Lower leg skin (tissue), 4 donors: ENCODE results near the gene ACTC1. TPM values are rescaled to one million over a fixed set of nuclear protein-coding genes. Genes with fewer than 3 reads are reported as not detected.

Experiments
- DNase-seq, 2 donors: peaks; one replicate each; pipeline ENCODE4 v3.0.0-alpha.2; 2019; ENCODE audit warnings: low spot score in 2 of 2
- H3K4me3 ChIP-seq: fragments of 200-600 bp; sonication (generic); 2 replicates; pipeline ENCODE4 v1.5.1; 2017; ENCODE audit warnings: mild to moderate bottlenecking, low read depth; ENCODE audit not compliant: poor library complexity, severe bottlenecking
- POLR2A ChIP-seq, 2 donors: fragments of 450-650 bp; IDR thresholded peaks; one replicate each; pipeline ENCODE4 v1.6.1; 2016 to 2017; ENCODE audit warnings: antibody characterized with exemption in 2 of 2, mild to moderate bottlenecking in 1 of 2, moderate library complexity in 1 of 2
- WGBS, 2 donors: methylation state at CpG; one replicate each; pipeline ENCODE4 v1.1.5; 2018; 5-methylcytosine and 5-hydroxymethylcytosine counted together
- intact Hi-C: fragments of 100-400 bp; cut with DNase I; formaldehyde crosslinking; loops from one replicate; pipeline ENCODE4 v1.15.0; 2023; ENCODE audit warnings: low total_unique reads
- total RNA-seq, 4 donors: library from RNA; depleted of rRNA; stranded (reverse); fragments of >200 nt; gene quantifications; one replicate each; pipeline ENCODE4 v1.1.0, GENCODE V29; 2016
- TF ChIP-seq, protein P1 (sequence below), 3 donors: fragments of 450-650 bp; IDR thresholded peaks; one replicate each; pipeline ENCODE4 v1.5.1; 2016; ENCODE audit warnings: antibody characterized with exemption in 3 of 3, mild to moderate bottlenecking in 3 of 3, moderate library complexity in 2 of 3

The ACTC1 gene
- 1 to 10 TPM in 1 of 4 donors, under 1 TPM in 3; 0.13 to 1.3 (median 0.55) TPM for total RNA-seq

DNA sequence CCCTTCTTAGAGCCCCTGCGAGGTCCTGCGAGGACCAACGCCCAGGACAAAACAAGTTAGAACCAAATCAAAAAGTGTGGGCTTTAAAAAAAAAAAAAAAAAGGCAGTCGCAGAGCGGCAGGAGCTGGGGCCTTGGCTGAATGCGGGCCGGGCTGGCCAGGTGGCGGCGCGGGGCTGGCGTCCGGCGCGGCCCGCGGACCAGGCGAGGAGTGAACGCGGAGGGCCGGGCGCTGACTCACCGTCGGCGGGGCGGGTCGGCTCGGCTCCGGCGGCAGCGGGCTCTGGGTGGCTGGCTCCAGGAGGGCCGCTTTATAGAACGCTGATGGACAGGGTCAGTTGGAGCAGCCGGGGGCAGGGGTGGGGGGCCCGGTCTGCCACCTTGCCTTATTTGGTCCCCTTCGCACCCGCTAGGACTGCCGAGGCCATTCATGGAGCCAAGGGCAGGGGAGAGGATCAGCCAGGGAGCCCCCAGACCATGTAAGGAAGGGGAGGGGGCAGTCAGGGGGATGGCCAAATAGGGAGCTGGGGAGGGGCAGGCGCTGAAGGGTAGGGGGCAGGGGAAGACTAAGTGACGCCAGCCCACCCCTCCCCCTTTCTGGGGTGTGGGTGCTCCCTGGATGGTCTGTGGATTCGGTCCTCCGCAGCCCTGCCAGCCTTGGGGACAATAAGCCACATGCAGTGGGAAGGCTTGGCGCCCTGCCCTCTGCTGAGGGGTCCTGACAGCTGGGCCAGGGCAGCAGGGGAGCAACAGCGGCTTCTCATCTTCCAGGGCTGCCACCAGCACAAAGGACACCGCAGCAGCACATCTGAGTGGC, at the start of gene ACTC1:
Gene ACTC1 (minus strand): TSS at position 283 of the 815 bp plus-strand sequence. CDS start 741 bp downstream, outside the sequence.
- intact Hi-C loops, result no loop called here
- no peak for TF ChIP-seq POLR2A (IDR thresholded peaks at IDR 0.05)
- TF ChIP-seq, protein P1, sequence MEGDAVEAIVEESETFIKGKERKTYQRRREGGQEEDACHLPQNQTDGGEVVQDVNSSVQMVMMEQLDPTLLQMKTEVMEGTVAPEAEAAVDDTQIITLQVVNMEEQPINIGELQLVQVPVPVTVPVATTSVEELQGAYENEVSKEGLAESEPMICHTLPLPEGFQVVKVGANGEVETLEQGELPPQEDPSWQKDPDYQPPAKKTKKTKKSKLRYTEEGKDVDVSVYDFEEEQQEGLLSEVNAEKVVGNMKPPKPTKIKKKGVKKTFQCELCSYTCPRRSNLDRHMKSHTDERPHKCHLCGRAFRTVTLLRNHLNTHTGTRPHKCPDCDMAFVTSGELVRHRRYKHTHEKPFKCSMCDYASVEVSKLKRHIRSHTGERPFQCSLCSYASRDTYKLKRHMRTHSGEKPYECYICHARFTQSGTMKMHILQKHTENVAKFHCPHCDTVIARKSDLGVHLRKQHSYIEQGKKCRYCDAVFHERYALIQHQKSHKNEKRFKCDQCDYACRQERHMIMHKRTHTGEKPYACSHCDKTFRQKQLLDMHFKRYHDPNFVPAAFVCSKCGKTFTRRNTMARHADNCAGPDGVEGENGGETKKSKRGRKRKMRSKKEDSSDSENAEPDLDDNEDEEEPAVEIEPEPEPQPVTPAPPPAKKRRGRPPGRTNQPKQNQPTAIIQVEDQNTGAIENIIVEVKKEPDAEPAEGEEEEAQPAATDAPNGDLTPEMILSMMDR (IDR thresholded peaks at IDR 0.05), result no peak
- 3 to 19% methylated on average over 15 to 40 of the region's 44 CpGs for WGBS, 2 donors

DNA sequence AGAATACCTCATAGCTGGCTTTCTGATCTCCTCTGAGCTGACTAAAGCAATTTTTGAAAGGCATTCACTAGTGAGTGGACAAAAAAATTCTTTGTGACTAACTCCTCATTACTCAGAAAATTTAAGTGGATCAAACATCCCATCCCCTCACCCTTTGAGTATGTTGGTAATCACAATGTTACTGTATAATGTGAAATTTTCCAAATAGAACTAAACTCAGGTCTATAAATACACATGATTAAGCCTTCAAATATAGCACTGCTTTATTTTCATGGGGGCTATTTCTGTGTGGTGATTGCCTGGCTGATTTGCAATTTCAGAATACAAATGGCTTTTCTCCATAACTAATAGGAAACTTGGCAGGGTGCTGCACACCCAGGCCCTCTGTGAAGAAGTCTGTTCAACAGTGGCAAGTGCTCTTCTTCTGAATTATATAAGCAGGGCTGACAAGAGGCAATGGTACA, 45.9 kb upstream of the ACTC1 start:
- no peak for DNase-seq
- TF ChIP-seq POLR2A (IDR thresholded peaks at IDR 0.05), result no peak
- no peak overlapping the region for H3K4me3 ChIP-seq
- intact Hi-C loops, result no loop called here

More for the DNA sequence above, at the start of gene ACTC1:
- H3K4me3 ChIP-seq, result no peak within 1 kb of the TSS
- no peak for DNase-seq

DNA sequence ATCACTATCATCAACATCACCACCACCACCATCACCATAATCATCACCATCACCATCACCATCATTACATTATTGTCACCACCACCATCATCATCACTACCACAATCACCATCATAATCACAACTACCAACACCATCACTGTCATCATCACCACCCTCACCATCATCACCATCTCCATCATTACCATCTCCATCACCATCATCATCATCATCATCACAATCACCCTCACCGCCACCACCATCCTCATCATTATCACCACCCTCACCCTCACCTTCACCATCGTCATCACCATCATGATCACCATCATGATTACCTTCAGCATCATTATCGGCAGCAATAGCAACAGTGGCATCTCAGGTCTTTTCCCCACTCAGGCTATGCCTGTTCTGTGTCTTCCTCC, 42.9 kb upstream of the ACTC1 start:
- DNase-seq, result no peak
- 91 to 96% methylated on average over 3 of the region's 3 CpGs for WGBS, 2 donors
- intact Hi-C loops, result no loop called here
- H3K4me3 ChIP-seq, result no peak overlapping the region
- TF ChIP-seq, protein P1 (IDR thresholded peaks at IDR 0.05), result no peak
- no peak for TF ChIP-seq POLR2A (IDR thresholded peaks at IDR 0.05)

DNA sequence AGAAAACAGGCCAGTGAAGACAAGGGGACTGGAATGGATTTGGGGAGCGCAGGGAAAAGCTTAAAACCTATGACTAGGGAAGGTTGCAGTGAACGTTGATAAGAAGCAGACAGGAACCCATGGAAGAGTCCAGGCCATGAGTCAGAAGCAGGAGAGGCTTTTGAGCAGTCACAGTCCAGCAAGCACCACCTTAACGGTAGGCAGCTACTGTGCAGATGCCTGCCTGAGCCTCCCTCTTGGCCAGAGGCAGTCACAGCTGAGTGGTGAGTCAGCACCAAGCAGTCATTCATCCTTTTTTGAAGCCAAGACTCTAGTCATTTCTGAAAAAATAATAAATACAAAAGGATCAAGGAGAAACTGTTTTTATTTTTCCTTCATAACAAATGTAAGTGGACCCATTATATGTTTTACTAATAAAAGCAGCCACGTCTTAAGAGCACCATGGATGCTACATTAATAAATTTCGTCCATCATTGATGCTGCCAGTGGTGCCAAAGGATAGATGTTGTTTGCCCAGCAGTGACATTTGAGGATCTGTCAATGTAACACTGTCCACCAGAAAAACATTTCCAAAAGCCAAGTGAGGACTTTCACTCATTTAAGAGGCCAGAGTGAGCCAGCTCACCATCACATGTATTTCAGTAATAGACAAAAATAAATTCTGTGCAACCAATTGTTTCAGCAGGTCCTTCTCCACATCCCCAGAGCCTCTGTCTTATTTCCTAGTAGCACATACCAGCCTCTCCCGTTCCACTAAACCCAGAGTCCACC, 42.1 kb upstream of the ACTC1 start:
- no peak overlapping the region for H3K4me3 ChIP-seq
- intact Hi-C loops, result no loop called here
- no peak for DNase-seq
- TF ChIP-seq POLR2A (IDR thresholded peaks at IDR 0.05), result no peak
- TF ChIP-seq, protein P1 (IDR thresholded peaks at IDR 0.05), result no peak
- WGBS, 2 donors, result 58 to 64% methylated on average over 6 of the region's 6 CpGs

DNA sequence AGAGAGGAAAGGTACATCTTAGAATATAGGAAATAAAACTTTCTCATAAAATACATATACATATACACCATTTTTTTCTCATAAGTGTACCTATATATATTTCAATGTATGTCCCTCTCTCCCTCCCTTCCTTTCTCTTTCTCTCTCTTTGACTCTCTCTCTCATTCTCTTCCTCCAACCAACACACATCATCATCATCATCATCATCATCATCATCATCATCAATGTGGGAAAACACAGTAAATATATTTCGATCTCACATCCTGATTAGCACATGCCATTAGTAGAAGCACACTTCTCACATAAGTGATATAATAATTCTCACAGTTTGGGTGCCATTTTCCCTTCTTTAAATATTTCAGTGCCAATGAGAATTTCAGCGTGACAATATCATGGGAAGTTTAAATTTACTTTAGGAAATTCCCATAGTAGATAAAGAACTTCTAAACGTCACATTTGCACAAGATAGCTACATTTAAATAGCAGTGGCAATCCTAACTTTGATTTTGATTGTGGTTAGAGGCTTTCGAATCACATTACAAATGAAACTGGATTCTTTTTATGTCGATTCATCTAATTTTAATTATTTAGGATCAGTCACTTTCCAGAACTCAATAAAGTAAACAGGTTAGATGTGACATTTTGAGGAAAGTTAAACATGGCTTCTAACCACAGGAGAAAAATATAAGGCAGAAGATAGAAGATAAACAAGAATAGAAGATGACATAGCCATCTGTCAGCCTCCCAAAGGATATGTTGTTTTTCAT, 33.0 kb upstream of the ACTC1 start:
- DNase-seq, result no peak
- WGBS, 2 donors, result 80 to 82% methylated on average over 5 of the region's 5 CpGs
- no peak for TF ChIP-seq POLR2A (IDR thresholded peaks at IDR 0.05)
- TF ChIP-seq, protein P1 (IDR thresholded peaks at IDR 0.05), result no peak
- H3K4me3 ChIP-seq, result no peak overlapping the region
- intact Hi-C loops, result no loop called here
